Prostate gland (tissue), 2 donors: ENCODE measurements around the gene ZNF582. TPM values are rescaled to one million over a fixed set of nuclear protein-coding genes. Genes with fewer than 3 reads are reported as not detected.

Experiments used
- DNase-seq: peaks from one replicate; pipeline ENCODE4 v3.0.0-alpha.2; 2019; ENCODE audit warnings: low spot score
- H3K27ac ChIP-seq, 2 donors: fragments of 200-600 bp; sonication (generic); 2 replicates each; pipeline ENCODE4 v1.5.1; 2017 to 2019
- H3K27me3 ChIP-seq: fragments of 200-600 bp; sonication (generic); replicated peaks from 2 replicates; pipeline ENCODE4 v1.5.1; 2019; ENCODE audit not compliant: insufficient read depth
- H3K36me3 ChIP-seq, 2 donors: fragments of 200-600 bp; sonication (generic); 1 replicate in 1 of 2; 2 replicates in 1 of 2; pipeline versions ENCODE4 v1.5.1 to v1.8.1; 2017 to 2019
- H3K4me1 ChIP-seq: fragments of 200-600 bp; sonication (generic); replicated peaks from 2 replicates; pipeline ENCODE4 v1.5.1; 2019
- H3K4me3 ChIP-seq, 2 donors: fragments of 200-600 bp; sonication (generic); 2 replicates each; pipeline ENCODE4 v1.5.1; 2017 to 2019
- H3K9me3 ChIP-seq: fragments of 200-600 bp; sonication (generic); 2 replicates; pipeline ENCODE4 v1.5.1; 2017
- CTCF ChIP-seq, 4 experiments: fragments of 200-600 bp in 2 of 4; fragments of 450-650 bp in 2 of 4; sonication (generic) in 2 of 4; IDR thresholded peaks; 1 replicate in 3 of 4; 2 replicates in 1 of 4; pipeline ENCODE4 v1.5.1; 2016 to 2019; ENCODE audit warnings: antibody characterized with exemption in 4 of 4, mild to moderate bottlenecking in 2 of 4, moderate library complexity in 2 of 4
- POLR2A ChIP-seq: fragments of 450-650 bp; IDR thresholded peaks from one replicate; pipeline ENCODE4 v1.6.1; 2016; ENCODE audit warnings: antibody characterized with exemption, mild to moderate bottlenecking
- POLR2AphosphoS5 ChIP-seq: sonication (generic); formaldehyde crosslinking; IDR thresholded peaks from one replicate; pipeline ENCODE4 v1.6.1; 2017; ENCODE audit warnings: antibody characterized with exemption
- WGBS: methylation state at CpG from one replicate; pipeline ENCODE4 v1.1.5; 2018; 5-methylcytosine and 5-hydroxymethylcytosine counted together
- intact Hi-C: fragments of 100-400 bp; cut with DNase I; formaldehyde crosslinking; loops from one replicate; pipeline ENCODE4 v1.14.2; 2022
- total RNA-seq, 2 donors: library from RNA; depleted of rRNA; stranded (reverse); fragments of >200 nt; gene quantifications; one replicate each; pipeline ENCODE4 v1.1.0, GENCODE V29; 2016

Gene ZNF582
- 10 to 100 TPM in 1 of 2 donors, 1 to 10 TPM in 1; 6.4 to 12.4 TPM for total RNA-seq

GRCh38 chr19:56393119-56394012 lies at the start of gene ZNF582:
ZNF582 (minus strand) TSS chr19:56393534; CDS start chr19:56391752, 1,782 bp downstream.
- peak within 1 kb of the TSS; percentile 64 to 74 for H3K4me3 ChIP-seq
- intact Hi-C loops = loop anchor here (2.0 kb wide), 1 partner anchor 83 kb away; the partner anchor contains the start of gene ZNF667
- no peaks in the 10 kb centered on the region for H3K4me1 ChIP-seq
- no peaks in the 10 kb centered on the region for H3K36me3 ChIP-seq
- TF ChIP-seq POLR2A (no peak), CTCF (IDR thresholded peaks at IDR 0.05) (peak; percentile 30 to 72 (median 66)), POLR2AphosphoS5 (peak; percentile 94)
- no peaks in the 10 kb centered on the region for H3K9me3 ChIP-seq
- 2% methylated on average over 72 of the region's 73 CpGs for WGBS
- peak within 1 kb of the TSS; percentile 89 to 90 for H3K27ac ChIP-seq
- H3K27me3 ChIP-seq = no peaks in the 10 kb centered on the region
- DNase-seq = peak; percentile 94

GRCh38 chr19:56441206-56441792 lies 48.0 kb upstream of the ZNF582 start:
- no peaks in the 10 kb centered on the region for H3K27me3 ChIP-seq
- intact Hi-C loops = no loop called here
- no peak overlapping the region for H3K27ac ChIP-seq
- no peaks in the 10 kb centered on the region for H3K4me1 ChIP-seq
- no peak for DNase-seq
- TF ChIP-seq POLR2AphosphoS5 (no peak), POLR2A (no peak), CTCF (IDR thresholded peaks at IDR 0.05) (no peak)
- no peak overlapping the region for H3K4me3 ChIP-seq
- H3K36me3 ChIP-seq = no peaks in the 10 kb centered on the region
- 95% methylated on average over 8 of the region's 8 CpGs for WGBS
- peaks cover 8% of the 10 kb centered on the region for H3K9me3 ChIP-seq

- DNase-seq = no peak
- Histone ChIP-seq H3K27me3 (no peaks in the 10 kb centered on the region), H3K36me3 (no peaks in the 10 kb centered on the region), H3K9me3 (peaks cover 7% of the 10 kb centered on the region), H3K4me3 (no peak overlapping the region), H3K27ac (no peak overlapping the region), H3K4me1 (no peaks in the 10 kb centered on the region)
- intact Hi-C loops = no loop called here
- TF ChIP-seq POLR2AphosphoS5 (no peak), POLR2A (no peak), CTCF (IDR thresholded peaks at IDR 0.05) (no peak)
- WGBS = 93% methylated on average over 1 of the region's 1 CpG
Observed at GRCh38 chr19:56423985-56424353, 30.6 kb upstream of the ZNF582 start.

- no peaks in the 10 kb centered on the region for H3K27me3 ChIP-seq
- no peaks in the 10 kb centered on the region for H3K4me1 ChIP-seq
- no peak overlapping the region for H3K27ac ChIP-seq
- 91% methylated on average over 5 of the region's 5 CpGs for WGBS
- DNase-seq = no peak
- intact Hi-C loops = no loop called here
- H3K9me3 ChIP-seq = peaks cover 7% of the 10 kb centered on the region
- no peak overlapping the region for H3K4me3 ChIP-seq
- no peak for TF ChIP-seq CTCF (IDR thresholded peaks at IDR 0.05)
- TF ChIP-seq POLR2A = no peak
- no peak for TF ChIP-seq POLR2AphosphoS5
- no peaks in the 10 kb centered on the region for H3K36me3 ChIP-seq
Observed at GRCh38 chr19:56423276-56423984, 30.1 kb upstream of the ZNF582 start.
